ENCODE results near the gene SGCE.

The SGCE gene

DNA sequence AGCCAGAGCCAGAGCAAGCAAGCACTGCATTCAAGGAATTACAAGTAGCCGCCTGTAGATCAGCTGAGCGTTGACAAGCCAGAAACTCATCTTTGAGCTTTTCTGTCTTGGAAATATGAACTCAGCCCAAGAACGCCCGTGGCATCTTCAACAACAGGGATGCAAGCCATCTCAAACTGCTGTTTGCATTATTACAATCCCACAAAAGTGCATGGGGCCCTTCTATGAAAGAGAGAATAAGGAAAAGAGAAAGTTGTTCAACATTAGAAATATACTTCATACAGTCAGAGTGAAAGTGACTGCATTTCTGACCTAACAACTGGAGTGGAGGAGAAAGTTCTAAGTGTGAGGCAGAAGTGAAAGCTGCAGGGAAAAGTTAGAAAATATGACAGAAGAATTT is 6.5 kb downstream of the SGCE start:
- no peak overlapping the region for H3K27ac ChIP-seq
- no peak for TF ChIP-seq CTCF (conservative IDR thresholded peaks at IDR 0.05)

GRCh38 chr7:94648731-94649130 is 7.2 kb downstream of the SGCE start:
- TF ChIP-seq CTCF (conservative IDR thresholded peaks at IDR 0.05) = no peak
- H3K27ac ChIP-seq = no peak overlapping the region

DNA sequence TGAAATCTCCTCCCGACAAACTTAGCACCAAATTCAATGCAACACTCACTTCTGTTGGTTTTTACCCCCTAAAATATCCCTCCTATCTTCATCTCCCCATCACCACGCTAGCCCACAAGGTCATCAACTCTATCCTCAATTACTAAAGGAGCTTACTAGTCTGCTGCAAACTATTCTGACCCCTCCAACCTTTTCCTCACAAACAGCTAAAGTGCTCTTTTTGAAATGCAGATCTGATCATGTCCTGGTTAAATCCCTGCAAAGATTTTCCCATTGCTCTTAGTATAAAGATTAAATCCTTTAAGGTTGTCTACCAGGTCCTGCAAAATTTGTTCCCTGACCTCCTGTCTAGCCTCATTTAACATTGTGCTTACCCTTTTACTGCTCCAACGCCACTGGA is 8.6 kb downstream of the SGCE start:
- no peak for TF ChIP-seq CTCF (conservative IDR thresholded peaks at IDR 0.05)
- H3K27ac ChIP-seq = no peak overlapping the region

DNA sequence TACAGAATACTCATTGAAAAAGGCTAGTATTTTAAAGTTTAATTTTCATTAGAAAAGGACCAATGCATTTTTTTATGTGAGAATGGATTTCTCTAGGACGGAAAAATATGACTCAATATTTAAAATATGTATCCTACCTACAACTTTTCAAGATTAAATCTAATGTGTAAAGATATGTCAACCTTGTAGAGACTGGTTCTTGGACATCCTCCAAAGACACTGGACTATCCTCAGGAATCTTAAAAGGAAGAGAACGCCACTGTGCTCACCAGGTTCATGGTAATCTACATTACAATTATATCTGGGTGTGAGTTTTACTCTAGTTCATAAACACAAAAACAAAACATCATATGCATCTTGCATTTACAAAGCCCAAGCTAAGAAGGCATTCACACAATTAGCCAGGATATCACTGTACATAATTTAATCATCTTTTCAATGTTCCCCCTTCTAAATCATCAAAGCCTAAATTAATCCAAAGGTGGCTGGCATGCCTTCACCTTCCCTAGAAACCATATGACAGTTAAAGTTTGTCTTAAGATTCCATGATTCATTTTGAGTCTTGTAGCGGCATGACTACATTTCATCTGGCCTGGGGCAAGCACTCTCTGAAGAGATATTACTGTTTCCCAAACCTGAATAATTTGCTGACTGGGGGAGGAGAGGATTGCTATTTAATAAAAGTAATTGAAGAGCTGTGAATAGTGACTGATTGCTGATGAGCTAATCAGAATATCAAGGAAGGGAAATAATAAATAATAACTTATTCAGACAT is 12.0 kb downstream of the SGCE start:
- TF ChIP-seq CTCF (conservative IDR thresholded peaks at IDR 0.05) = no peak
- no peak overlapping the region for H3K27ac ChIP-seq

GRCh38 chr7:94642838-94643653 is 12.9 kb downstream of the SGCE start:
- no peak for TF ChIP-seq CTCF (conservative IDR thresholded peaks at IDR 0.05)
- H3K27ac ChIP-seq = no peak overlapping the region

GRCh38 chr7:94639384-94639783 is 16.5 kb downstream of the SGCE start:
- no peak for TF ChIP-seq CTCF (conservative IDR thresholded peaks at IDR 0.05)

GRCh38 chr7:94635687-94636086 is 20.2 kb downstream of the SGCE start:
- TF ChIP-seq CTCF (conservative IDR thresholded peaks at IDR 0.05) = no peak
- no peak overlapping the region for H3K27ac ChIP-seq

More at GRCh38 chr7:94639384-94639783, 16.5 kb downstream of the SGCE start:
- no peak overlapping the region for H3K27ac ChIP-seq

Measured in VCaP (cell line).